Small intestine (tissue), 7 donors: Measurements from ENCODE around the gene RLBP1. TPM values are rescaled to one million over a fixed set of nuclear protein-coding genes. Genes with fewer than 3 reads are reported as not detected.
A peak's percentile ranks its signal among the peaks of the same experiment; 100 is the strongest.

Experiments used
- DNase-seq, 2 donors: peaks; one replicate each; pipeline versions ENCODE4 v3.0.0 to v3.0.0-alpha.2; 2013
- FAIRE-seq: peaks from 2 replicates; lab custom pipeline; 2012; peaks lifted over from hg19 to GRCh38; lab: Jason Lieb, UNC
- H3K27ac ChIP-seq, 3 donors: one replicate each; pipeline ENCODE4 v1.5.1; 2013; ENCODE audit warnings: low read length in 2 of 3, mild to moderate bottlenecking in 2 of 3, control low read depth in 1 of 3, inconsistent platforms in 1 of 3, low read depth in 1 of 3, moderate library complexity in 1 of 3
- H3K27me3 ChIP-seq, 3 donors: one replicate each; pipeline ENCODE4 v1.6.1; 2013; ENCODE audit warnings: low read length in 3 of 3, inconsistent platforms in 1 of 3; ENCODE audit not compliant: control insufficient read depth in 3 of 3, insufficient read depth in 3 of 3
- H3K36me3 ChIP-seq, 3 donors: one replicate each; pipeline ENCODE4 v1.6.1; 2013; ENCODE audit warnings: low read length in 3 of 3, inconsistent platforms in 1 of 3, low read depth in 1 of 3, mild to moderate bottlenecking in 1 of 3, moderate library complexity in 1 of 3; ENCODE audit not compliant: control insufficient read depth in 3 of 3, insufficient read depth in 2 of 3
- H3K4me1 ChIP-seq, 3 donors: one replicate each; pipeline ENCODE4 v1.6.1; 2013; ENCODE audit warnings: low read length in 2 of 3, inconsistent platforms in 1 of 3, low read depth in 1 of 3, mild to moderate bottlenecking in 1 of 3, moderate library complexity in 1 of 3; ENCODE audit not compliant: control insufficient read depth in 3 of 3, insufficient read depth in 2 of 3
- H3K4me3 ChIP-seq, 3 donors: one replicate each; pipeline ENCODE4 v1.5.1; 2013; ENCODE audit warnings: low read length in 3 of 3, control low read depth in 1 of 3, inconsistent platforms in 1 of 3, low read depth in 1 of 3, mild to moderate bottlenecking in 1 of 3, moderate library complexity in 1 of 3
- H3K9me3 ChIP-seq, 2 donors: one replicate each; pipeline ENCODE4 v1.6.1; 2013; ENCODE audit warnings: low read depth in 1 of 2, low read length in 1 of 2; ENCODE audit not compliant: control insufficient read depth in 2 of 2, insufficient read depth in 1 of 2
- WGBS, 3 donors: extraction: QIAGEN DNeasy Blood & Tissue Kit; methylation state at CpG; one replicate each; pipeline ENCODE4 v1.1.7; 2013; 5-methylcytosine and 5-hydroxymethylcytosine counted together
- polyA plus RNA-seq, 4 donors: library from polyadenylated mRNA; stranded (reverse) in 3 of 4; unstranded in 1 of 4; fragments of 200-250 nt in 3 of 4; fragments of 120-200 nt in 1 of 4; gene quantifications; one replicate each; pipeline versions ENCODE4 v1.2.1 to v1.2.3, GENCODE V29; 2013
- donor health status: healthy with polysubstance abuse.
- donor health status: control.
- donor health status: control.
- donor health status: Bipolar disorder and iron deficiency.
- donor health status: healthy.

The RLBP1 gene
- polyA plus RNA-seq, 4 donors: 0.13 to 0.60 TPM; not detected in 2

DNA sequence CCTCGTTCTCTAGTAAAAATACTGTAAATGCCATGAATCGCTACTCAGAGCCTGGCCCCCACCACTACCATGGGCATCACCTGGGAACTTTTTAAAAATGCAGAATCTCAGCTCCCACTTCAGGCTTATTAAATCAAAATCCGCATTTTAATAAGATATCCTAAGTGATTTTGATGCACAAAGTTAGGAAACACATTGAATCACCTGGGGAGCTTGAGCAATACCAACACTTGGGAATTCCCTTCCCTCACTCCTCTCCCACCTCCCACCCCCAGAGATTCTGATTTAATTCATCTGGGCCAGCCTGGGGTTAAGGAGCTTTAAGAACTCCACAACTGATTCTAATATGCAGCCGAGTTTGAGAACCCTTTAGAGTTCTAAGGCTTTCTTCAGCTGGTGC, 26.8 kb downstream of the RLBP1 start:
- no peak overlapping the region for H3K4me3 ChIP-seq
- H3K9me3 ChIP-seq: no peaks in the 10 kb centered on the region
- no peak for DNase-seq
- FAIRE-seq: no peak
- no peaks in the 10 kb centered on the region for H3K27me3 ChIP-seq
- H3K36me3 ChIP-seq: peaks cover 22 to 55% (median 37%) of the 10 kb centered on the region in 3 donors
- 93 to 97% (median 94%) methylated on average over 4 of the region's 4 CpGs for WGBS, 3 donors
- H3K4me1 ChIP-seq: no peaks in the 10 kb centered on the region
- no peak overlapping the region for H3K27ac ChIP-seq

- no peak overlapping the region for H3K27ac ChIP-seq
- no peaks in the 10 kb centered on the region for H3K4me1 ChIP-seq
- 91 to 97% (median 92%) methylated on average over 3 of the region's 3 CpGs for WGBS, 3 donors
- no peak for DNase-seq
- peaks cover 29 to 67% (median 38%) of the 10 kb centered on the region in 3 donors for H3K36me3 ChIP-seq
- no peak overlapping the region for H3K4me3 ChIP-seq
- H3K9me3 ChIP-seq: no peaks in the 10 kb centered on the region
- H3K27me3 ChIP-seq: no peaks in the 10 kb centered on the region
- no peak for FAIRE-seq
Measured at GRCh38 chr15:89192766-89193165, 28.6 kb downstream of the RLBP1 start.

DNA sequence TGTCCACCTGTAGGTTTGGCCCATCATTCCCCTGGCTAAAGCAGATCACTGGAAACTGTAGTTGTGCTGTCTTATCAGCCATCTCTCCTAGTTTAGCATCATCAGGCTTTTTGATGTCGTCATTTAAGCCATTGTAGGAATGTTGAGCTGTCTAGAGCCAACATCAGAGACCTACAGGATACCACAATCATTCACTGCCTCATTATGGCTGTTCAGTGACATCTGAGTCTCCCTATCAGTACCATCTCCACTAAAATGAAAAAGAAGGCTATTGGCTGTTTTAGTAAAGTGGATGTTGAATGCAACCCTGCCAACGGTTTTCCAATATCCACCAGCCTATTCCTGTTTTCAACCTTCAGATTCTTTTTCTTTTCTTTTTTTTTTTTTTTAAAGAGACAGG, 29.2 kb downstream of the RLBP1 start:
- Histone ChIP-seq H3K36me3 (peaks cover 32 to 69% (median 33%) of the 10 kb centered on the region in 3 donors), H3K4me3 (no peak overlapping the region), H3K27me3 (no peaks in the 10 kb centered on the region), H3K27ac (no peak overlapping the region), H3K9me3 (no peaks in the 10 kb centered on the region), H3K4me1 (no peaks in the 10 kb centered on the region)
- 68 to 86% (median 76%) methylated on average over 2 of the region's 2 CpGs for WGBS, 3 donors
- DNase-seq (no peak), FAIRE-seq (no peak)

GRCh38 chr15:89187986-89188514, 33.3 kb downstream of the RLBP1 start:
- H3K4me1 ChIP-seq: peaks cover 0 to 5% (median 0%) of the 10 kb centered on the region in 3 donors
- H3K36me3 ChIP-seq: peaks cover 24 to 66% (median 29%) of the 10 kb centered on the region in 3 donors
- no peak overlapping the region for H3K4me3 ChIP-seq
- no peak for DNase-seq
- no peak overlapping the region for H3K27ac ChIP-seq
- no peaks in the 10 kb centered on the region for H3K27me3 ChIP-seq
- WGBS, 3 donors: 91 to 96% (median 93%) methylated on average over 8 of the region's 8 CpGs
- no peaks in the 10 kb centered on the region for H3K9me3 ChIP-seq
- no peak for FAIRE-seq

GRCh38 chr15:89187301-89187985, 33.9 kb downstream of the RLBP1 start:
- Histone ChIP-seq H3K4me1 (peaks cover 0 to 5% (median 0%) of the 10 kb centered on the region in 3 donors), H3K27ac (no peak overlapping the region), H3K27me3 (no peaks in the 10 kb centered on the region), H3K36me3 (peaks cover 20 to 63% (median 28%) of the 10 kb centered on the region in 3 donors), H3K4me3 (no peak overlapping the region), H3K9me3 (no peaks in the 10 kb centered on the region)
- 86 to 91% (median 88%) methylated on average over 9 of the region's 9 CpGs for WGBS, 3 donors
- DNase-seq (no peak), FAIRE-seq (no peak)

DNA sequence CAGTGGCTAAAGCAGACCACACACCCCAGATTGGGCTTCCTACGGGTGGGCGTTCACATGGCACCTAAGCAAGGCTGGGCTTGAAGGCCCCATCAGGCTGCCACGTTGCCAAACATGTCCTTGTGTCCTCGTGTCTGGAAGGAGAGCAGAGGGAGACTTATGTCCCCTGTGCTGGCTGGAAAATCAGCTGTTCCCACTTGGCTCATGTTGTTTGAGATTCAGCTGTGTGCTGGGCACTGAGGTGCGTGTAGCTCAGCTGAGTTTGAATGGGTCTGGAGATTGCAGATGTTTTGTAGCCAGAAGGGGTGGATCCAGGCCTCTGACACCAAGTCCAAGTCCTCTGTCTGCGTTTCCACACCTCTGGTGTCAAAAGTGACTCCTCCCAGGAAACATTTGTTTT, 34.6 kb downstream of the RLBP1 start:
- H3K9me3 ChIP-seq: no peaks in the 10 kb centered on the region
- FAIRE-seq (no peak), DNase-seq (no peak)
- H3K27ac ChIP-seq: no peak overlapping the region
- H3K4me1 ChIP-seq: peaks cover 0 to 5% (median 0%) of the 10 kb centered on the region in 3 donors
- 80 to 85% (median 82%) methylated on average over 6 of the region's 6 CpGs for whole genome bisulfite sequencing, 3 donors
- H3K36me3 ChIP-seq: peaks cover 17 to 66% (median 30%) of the 10 kb centered on the region in 3 donors
- no peak overlapping the region for H3K4me3 ChIP-seq
- no peaks in the 10 kb centered on the region for H3K27me3 ChIP-seq

DNA sequence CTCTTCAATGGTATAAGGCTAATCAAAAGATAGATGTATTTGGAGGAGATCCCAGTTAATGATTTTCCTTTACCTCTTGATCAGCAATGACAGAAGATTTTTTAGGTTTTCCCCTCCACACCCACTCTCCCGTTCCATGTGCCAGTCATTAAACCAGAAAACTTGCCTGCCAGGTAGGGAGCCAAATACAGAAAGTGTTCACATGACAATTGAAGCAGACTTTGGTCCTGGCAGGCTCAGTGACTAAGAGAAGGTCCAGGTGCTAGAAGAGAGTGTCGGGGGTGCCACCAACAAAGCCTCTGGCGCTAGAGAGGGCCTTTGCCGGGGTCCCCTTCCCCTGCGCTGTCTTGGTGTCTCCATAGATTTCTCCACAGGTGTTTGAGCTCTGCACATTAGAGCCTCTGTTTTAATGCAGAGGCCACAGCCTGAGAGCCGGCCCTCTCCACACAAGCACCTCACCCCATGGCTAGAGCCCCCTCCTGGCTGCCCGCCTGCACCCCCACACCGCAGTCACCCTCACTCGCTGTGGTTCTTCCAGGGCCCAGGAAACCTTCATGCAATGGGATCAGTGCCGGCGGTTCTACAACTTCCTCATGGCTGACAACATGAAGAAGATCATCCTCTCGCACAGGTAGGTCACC, 36.4 kb downstream of the RLBP1 start:
- no peaks in the 10 kb centered on the region for H3K27me3 ChIP-seq
- no peaks in the 10 kb centered on the region for H3K9me3 ChIP-seq
- peaks cover 16 to 64% (median 22%) of the 10 kb centered on the region in 3 donors for H3K36me3 ChIP-seq
- no peak overlapping the region for H3K27ac ChIP-seq
- DNase-seq (peak; percentile 33 to 41), FAIRE-seq (no peak)
- 71 to 90% (median 81%) methylated on average over 12 of the region's 12 CpGs for WGBS, 3 donors
- peaks cover 0 to 5% (median 0%) of the 10 kb centered on the region in 3 donors for H3K4me1 ChIP-seq
- H3K4me3 ChIP-seq: no peak overlapping the region

DNA sequence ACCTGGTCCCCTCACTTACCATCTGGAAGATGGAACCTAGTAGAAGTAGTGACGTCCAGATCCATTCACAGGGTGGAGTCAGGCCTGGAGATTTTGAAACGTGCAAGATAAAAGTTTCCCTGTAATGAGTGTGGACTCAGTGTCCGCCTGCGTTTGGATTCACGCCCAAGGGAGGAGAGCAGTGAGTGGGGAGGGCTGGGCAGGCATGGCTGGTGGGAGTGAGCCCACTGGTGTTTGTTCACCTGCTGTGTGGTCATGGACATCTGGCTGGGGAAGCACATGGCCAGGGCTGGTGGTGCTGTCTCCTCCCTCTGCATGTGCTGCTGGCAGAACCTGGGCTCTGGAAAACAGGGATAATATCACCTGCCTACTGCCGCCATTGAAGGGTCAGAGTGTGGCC, 37.0 kb downstream of the RLBP1 start:
- no peaks in the 10 kb centered on the region for H3K27me3 ChIP-seq
- 23 to 58% (median 37%) methylated on average over 6 of the region's 6 CpGs for WGBS, 3 donors
- FAIRE-seq (no peak), DNase-seq (peak; percentile 31 to 49)
- H3K36me3 ChIP-seq: peaks cover 16 to 63% (median 19%) of the 10 kb centered on the region in 3 donors
- no peak overlapping the region for H3K4me3 ChIP-seq
- no peaks in the 10 kb centered on the region for H3K9me3 ChIP-seq
- H3K4me1 ChIP-seq: peaks cover 0 to 5% (median 0%) of the 10 kb centered on the region in 3 donors
- no peak overlapping the region for H3K27ac ChIP-seq
